RCC 7860 (cell line): ENCODE results near the gene OGFOD3.

Experiments used
- DNase-seq: peaks from one replicate; pipeline ENCODE4 v3.0.0-alpha.2; 2015; ENCODE audit warnings: low spot score
- FAIRE-seq: peaks from 2 replicates; lab custom pipeline; 2012; peaks lifted over from hg19 to GRCh38; lab: Jason Lieb, UNC

The OGFOD3 gene

DNA sequence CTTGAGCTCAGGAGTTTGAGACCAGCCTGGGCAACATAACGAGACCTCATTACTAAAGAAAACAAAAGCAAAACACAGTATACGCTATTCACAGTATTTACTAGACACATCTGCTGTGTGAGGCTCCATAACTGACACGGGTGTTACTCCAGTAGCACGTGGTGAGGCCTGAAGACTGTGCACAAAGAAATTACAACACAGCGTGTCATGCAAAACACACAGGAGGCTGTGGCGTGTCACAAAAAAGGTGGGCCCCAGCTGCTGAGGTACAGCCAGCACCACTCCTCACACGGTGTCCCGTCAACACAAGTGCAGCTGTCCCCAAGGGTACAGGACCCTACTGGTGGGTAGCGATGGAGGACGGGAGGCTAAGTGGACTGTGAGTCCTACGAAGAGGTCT, 29.5 kb upstream of the OGFOD3 start:
- no peak for DNase-seq
- FAIRE-seq, result no peak

DNA sequence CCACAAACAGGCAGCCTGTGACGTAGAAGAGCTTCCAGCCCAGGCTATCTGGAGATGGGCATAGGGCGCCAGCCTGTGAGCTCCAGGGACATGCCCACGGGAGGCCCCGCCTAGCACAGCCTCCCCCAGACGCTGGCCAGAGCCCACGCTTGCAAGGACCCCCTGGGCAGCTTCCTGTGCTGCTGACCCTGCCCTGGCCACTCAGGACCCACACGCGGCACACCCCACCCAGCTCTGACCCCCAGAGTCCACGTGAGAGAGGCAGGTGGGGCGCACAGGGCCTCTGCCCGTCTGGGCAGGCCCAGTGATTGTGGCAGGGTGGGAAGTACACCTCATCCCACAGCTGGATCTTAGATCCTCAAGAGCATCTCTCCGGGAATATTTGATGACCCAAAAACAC, 28.3 kb upstream of the OGFOD3 start:
- FAIRE-seq (no peak), DNase-seq (no peak)

DNA sequence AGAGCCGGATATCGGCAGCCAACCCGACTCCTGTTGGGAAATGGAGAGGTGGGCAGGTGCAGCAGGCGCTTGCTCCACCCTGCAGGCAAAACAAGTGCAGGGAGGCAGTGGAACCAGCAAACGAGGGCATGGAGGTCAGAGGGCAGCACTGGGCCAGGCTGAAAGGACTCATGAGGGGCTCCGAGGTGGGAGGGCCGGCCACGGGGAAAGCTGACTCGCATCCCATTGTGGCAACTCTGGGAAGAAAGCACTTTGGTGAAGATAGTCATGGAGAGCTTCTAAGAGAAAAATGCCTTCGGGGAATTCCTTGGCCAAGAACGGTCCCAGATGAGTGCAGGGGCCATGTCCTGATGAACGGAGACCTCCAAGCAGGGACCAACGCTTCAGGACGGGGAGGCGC, 27.7 kb upstream of the OGFOD3 start:
- DNase-seq (no peak), FAIRE-seq (no peak)

- FAIRE-seq (no peak), DNase-seq (no peak)
Observed at GRCh38 chr17:82445542-82445941, 27.2 kb upstream of the OGFOD3 start.

DNA sequence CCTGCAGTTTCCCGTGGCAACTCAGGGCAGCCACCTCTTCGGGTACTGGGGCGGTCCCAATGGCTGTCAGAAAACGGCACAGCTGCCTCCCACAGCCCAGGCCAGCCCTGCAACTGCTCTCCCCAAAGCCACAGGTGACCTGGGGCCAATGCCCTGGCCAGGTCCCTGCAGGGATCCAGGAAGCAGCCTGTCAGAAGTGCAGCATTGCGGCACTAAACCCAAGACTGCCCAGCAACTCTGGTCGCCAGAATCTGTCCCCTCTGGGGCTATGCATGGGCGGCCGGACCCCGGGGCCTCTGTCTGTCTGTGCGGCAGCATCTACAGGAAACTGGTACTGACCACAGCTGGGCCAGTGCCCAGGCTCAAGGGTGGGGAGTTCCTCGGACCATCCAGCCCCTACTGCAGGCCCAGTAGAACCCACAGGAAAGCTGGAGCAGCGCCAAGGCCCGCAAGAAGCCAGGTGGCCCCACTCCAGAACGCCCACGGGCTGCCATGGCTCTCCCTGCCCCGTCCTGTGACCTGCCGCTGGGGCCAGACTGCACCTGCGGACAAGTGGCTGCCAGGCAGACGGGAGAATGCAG, 26.6 kb upstream of the OGFOD3 start:
- DNase-seq (no peak), FAIRE-seq (no peak)

- FAIRE-seq (no peak), DNase-seq (no peak)
Observed at GRCh38 chr17:82444284-82444893, 26.0 kb upstream of the OGFOD3 start.

DNA sequence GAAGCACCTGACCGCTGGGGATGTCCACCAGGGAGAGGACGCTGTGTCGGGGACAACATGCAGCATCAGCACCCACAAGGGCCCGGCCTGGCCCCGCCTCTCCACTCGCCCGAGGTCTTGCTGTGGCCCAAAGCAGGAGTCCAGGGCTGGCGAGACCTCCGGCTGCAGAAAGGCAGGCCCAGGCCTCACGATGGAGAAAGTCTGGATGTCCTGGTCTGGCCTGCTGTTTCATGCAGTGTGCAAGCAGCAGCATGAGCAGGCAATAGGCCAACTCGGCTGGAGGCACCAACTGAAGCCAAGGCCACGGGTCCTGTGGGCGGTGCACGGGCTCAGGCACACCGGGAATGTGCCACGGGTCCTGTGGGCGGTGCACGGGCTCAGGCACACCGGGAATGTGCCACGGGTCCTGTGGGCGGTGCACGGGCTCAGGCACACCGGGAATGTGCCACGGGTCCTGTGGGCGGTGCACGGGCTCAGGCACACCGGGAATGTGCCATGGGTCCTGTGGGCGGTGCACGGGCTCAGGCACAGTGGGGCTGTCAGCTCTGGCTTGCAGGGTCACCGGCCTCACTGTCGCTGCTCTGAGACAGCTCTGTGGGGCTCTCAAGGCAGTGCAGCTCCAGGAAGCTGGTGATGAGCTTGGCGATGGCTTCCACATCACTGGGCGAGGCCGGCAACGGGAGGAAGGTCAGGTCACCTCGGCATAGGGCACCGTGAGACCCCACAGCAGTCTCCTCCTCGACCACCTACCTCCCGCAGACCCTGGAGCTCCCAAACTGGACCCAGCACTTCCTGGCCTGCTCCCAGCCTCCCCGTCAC, 25.3 kb upstream of the OGFOD3 start:
- no peak for FAIRE-seq
- no peak for DNase-seq

DNA sequence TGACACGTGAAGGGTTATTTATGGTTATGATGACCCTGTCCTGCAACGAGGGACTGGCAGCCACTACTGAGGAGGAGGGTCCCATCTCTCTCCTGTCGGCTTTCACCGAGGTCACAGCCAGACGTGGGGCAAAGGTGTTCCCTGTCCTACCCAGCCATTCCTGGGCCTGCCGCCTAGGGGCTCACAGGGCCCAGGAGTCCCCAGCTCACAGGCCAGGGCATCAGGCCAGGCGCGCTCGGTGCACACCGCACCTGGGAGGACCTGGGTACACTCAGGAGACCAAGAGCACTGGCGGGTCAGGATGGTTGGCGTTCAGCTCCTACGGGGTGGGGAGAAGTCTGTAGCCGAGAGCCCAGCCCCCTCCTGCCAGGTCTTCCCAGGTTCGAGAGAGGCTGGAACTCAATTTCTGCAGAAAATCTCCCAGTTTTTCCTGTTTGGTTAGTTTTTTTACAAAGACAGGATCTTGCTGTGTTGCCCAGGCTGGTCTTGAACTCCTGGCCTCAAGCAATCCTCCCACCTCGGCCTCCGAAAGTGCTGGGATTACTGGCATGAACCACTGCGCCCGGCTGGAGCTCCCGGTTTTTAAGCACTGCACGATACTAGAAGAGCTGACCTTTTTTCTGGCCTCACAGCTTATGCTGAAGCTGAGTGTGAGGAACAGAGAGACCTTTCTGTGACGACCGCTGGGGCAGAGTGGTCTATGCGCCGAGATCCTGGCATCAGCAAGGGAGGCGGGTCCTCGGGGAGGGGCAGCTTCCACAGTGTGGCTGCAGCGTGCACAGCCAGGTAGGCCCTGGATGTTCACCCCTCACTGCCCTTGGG, 24.5 kb upstream of the OGFOD3 start:
- FAIRE-seq (no peak), DNase-seq (no peak)

DNA sequence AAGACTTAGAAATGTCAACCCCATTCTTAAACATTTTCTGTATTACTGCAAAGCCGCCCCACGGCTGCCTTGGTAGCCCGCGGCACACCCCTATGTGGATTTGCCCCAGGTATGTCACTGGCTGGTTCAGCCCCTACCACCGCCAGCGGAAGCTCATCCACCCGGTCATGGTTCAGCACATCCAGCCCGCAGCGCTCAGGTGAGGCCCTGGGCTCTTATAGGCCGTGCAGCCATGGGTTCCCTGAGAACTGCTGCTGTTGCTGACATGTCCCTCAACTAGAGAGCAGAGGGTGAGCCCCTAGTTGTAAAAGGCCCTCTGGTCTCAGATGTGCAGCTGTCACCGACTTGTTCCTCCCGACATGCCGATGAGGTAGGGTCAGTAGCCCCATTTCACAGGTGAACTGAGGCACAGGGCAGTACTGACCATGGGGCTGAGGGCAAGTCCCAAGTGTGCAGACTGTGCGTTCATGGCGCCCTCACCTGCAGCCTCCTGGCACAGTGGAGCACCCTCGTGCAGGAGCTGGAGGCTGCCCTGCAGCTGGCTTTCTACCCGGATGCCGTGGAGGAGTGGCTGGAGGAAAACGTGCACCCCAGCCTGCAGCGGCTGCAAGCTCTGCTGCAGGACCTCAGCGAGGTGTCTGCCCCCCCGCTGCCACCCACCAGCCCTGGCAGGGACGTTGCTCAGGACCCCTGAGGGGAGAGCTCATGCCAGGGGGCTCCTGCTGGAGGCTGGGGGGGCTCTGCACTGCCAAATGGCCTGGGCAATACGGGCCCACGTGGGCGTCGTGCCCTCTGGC, 23.5 kb upstream of the OGFOD3 start:
- DNase-seq (no peak), FAIRE-seq (no peak)

DNA sequence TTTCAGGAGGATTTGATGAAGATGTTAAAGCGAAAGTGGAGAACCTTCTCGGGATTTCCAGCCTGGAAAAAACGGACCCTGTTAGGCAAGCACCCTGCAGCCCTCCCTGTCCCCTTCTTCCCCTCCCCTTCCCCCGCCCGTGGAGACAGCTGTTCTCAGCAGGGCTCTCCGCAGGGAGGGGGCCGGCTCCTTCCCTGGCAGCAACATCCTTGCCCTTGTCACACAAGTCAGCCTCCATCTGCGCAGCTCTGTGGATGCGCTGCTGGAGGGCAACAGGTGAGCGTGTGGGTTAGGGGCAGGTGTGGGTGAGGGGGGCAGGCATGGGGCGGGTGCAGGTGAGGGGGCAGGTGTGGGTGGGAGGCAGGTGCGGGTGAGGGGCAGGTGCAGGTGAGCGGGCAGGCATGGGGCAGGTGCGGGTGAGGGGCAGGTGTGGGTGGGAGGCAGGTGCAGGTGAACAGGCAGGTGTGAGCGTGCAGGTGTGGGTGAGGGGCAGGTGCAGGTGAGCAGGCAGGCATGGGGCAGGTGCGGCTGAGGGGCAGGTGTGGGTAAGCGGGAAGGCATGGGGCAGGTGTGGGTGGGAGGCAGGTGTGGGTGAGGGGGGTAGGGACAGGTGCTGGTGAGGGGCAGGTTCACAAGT, 22.7 kb upstream of the OGFOD3 start:
- FAIRE-seq, result no peak
- no peak for DNase-seq

GRCh38 chr17:82440469-82440981, 22.1 kb upstream of the OGFOD3 start:
- DNase-seq (no peak), FAIRE-seq (no peak)

- no peak for DNase-seq
- FAIRE-seq, result no peak
Observed at GRCh38 chr17:82439829-82440365, 21.5 kb upstream of the OGFOD3 start.

GRCh38 chr17:82439194-82439828, 20.9 kb upstream of the OGFOD3 start:
- FAIRE-seq, result no peak
- no peak for DNase-seq

DNA sequence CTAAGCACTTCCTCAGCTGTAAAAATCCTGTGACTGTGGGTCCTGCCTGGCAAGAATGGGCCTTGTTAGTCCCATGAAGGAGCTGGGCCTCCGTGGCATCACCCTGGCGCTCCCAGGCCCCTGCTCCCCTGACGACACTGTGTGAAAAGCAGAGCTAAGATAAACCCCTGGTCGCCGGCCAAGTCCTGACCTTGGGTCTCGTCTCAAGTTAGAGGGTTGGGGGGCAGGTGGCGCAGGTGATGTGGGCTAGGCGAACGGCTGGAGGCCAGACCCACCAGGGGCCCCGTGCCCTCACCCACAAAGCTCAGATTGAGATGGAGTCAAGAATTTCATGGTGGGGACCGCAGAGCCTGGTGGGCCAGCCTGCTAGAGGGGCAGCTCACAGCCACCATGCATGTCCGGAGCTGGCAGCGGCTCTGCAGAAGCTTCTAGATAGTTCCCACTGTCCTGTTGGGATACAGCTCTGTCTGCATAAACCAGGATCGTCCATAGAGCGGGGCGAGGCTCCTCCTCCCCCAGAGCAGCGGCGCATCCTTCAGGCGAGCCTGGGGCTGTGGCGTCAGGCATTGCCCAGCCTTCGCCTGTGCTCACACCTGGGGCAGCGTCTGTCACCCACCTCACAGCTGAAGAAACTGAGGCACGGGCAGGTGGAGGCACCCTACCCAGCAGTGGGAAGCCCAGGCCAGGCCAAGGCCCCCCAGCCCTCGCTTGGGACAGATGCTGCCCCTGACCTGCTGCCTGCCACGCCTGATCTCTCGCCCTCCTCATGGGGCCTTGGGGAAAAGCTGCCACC, 20.2 kb upstream of the OGFOD3 start:
- no peak for FAIRE-seq

GRCh38 chr17:82437325-82437668, 18.9 kb upstream of the OGFOD3 start:
- FAIRE-seq, result no peak
- no peak for DNase-seq

More for the DNA sequence above, 20.2 kb upstream of the OGFOD3 start:
- no peak for DNase-seq

GRCh38 chr17:82436601-82437324, 18.4 kb upstream of the OGFOD3 start:
- FAIRE-seq, result no peak
- DNase-seq, result no peak
